H1 (cell line): ENCODE data around the gene NTN5. TPM values are rescaled to one million over a fixed set of nuclear protein-coding genes. Genes with fewer than 3 reads are reported as not detected.
A peak's percentile ranks its signal among the peaks of the same experiment; 100 is the strongest.

Experiments
- CHD1 ChIP-seq: IDR thresholded peaks from 2 replicates; pipeline ENCODE4 v1.6.1; 2012; ENCODE audit warnings: low read depth, low read length, improper control_type of control experiment
- HDAC2 ChIP-seq, 2 experiments: fragments of 300-600 bp in 1 of 2; sonication (generic) in 1 of 2; IDR thresholded peaks; 2 replicates each; pipeline ENCODE4 v1.6.1; 2011 to 2012; ENCODE audit warnings: low read depth in 2 of 2, low read length in 2 of 2, mild to moderate bottlenecking in 2 of 2, moderate library complexity in 2 of 2, borderline replicate concordance in 1 of 2, inconsistent platforms in 1 of 2
- RAD21 ChIP-seq, 2 experiments: IDR thresholded peaks in 1 of 2; conservative IDR thresholded peaks in 1 of 2; 2 replicates each; pipeline ENCODE4 v1.6.1; 2011; ENCODE audit warnings: low read depth in 2 of 2, low read length in 2 of 2, improper control_type of control experiment in 1 of 2, inconsistent platforms in 1 of 2, mild to moderate bottlenecking in 1 of 2, moderate library complexity in 1 of 2
- SAP30 ChIP-seq: fragments of 300-600 bp; sonication (generic); IDR thresholded peaks from 2 replicates; pipeline ENCODE4 v1.7.1; 2012; ENCODE audit warnings: low read length, moderate library complexity, mild to moderate bottlenecking, inconsistent platforms; ENCODE audit not compliant: insufficient read depth, insufficient replicate concordance
- polyA plus RNA-seq, 7 experiments: library from polyadenylated mRNA; depleted of rRNA in 3 of 7; stranded (reverse) in 5 of 7; unstranded in 2 of 7; fragments of >200 nt in 5 of 7; fragments of 200-250 nt in 2 of 7; gene quantifications; 1 replicate in 5 of 7; 2 replicates in 1 of 7; 4 replicates in 1 of 7; pipeline versions ENCODE4 v1.2.1 to v1.2.3, GENCODE V29; 2011 to 2013; ENCODE audit warnings: missing spikeins in 2 of 7, mixed read lengths in 2 of 7
- total RNA-seq: library from RNA; stranded (reverse); fragmentation: NEBNext Ultra II Directional; extraction: Animal tissue kit (Norgen Biotek cat#: 25700); gene quantifications from 2 replicates; pipeline ENCODE4 v1.2.1, GENCODE V29; 2021
- TF ChIP-seq, protein P1 (sequence below): fragments of 300-600 bp; sonication (generic); IDR thresholded peaks from 2 replicates; pipeline ENCODE4 v1.7.1; 2012; ENCODE audit warnings: low read length, moderate library complexity, mild to moderate bottlenecking, inconsistent platforms; ENCODE audit not compliant: insufficient replicate concordance
- TF ChIP-seq, protein P2 (sequence below): IDR thresholded peaks from 2 replicates; pipeline ENCODE4 v1.6.1; 2012; ENCODE audit warnings: low read length, inconsistent platforms

NTN5 gene
- total and polyA plus RNA-seq, 2 of the 8 experiments (the other 6 are each of a cell fraction or from before 2014, with no cell fraction given), result 0.47 to 0.85 TPM

DNA sequence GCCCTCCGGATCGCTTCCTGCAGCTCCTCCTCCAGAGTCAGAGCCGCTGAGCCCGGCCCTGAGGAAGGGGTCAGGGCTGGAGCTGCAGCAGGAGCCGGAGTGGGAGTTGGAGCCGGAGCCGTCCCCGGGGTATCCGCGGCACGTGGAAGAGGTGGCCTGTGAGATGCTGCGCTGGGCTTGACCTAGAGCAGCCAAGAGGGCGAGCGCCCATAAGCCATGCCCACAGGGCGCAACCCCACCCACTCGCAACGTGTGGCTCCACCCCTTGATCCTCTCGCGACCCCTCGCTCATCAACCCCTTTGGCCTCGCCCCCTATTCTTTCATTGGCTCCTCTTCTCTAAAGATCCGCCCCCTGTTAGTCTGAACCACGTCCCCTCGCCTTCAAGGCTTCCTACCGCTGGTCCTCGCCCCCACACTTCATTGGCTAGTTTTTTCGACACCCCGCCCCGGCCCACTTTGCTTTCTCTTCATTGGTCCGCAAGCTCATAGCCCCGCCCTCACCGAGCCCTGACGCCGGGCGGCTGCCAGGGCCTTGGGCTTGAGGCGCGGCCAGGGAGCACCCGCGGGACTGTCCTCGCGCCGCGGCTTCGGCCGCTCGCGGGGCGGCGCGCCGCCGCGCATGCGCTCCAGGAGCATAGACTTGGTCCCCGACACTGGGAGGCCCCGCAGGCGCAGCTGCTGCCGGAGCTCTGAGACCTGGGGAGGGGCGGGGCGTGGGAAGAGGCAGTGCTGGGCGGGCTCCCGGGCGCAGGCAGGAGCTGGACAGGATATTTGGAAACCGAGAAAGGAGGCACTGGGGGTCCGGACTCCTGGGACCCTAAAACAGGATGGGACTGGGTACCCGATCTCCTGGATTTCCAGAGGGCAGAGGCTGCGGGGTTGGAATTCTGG, 41.3 kb upstream of the NTN5 start (continued):
- TF ChIP-seq, protein P1, sequence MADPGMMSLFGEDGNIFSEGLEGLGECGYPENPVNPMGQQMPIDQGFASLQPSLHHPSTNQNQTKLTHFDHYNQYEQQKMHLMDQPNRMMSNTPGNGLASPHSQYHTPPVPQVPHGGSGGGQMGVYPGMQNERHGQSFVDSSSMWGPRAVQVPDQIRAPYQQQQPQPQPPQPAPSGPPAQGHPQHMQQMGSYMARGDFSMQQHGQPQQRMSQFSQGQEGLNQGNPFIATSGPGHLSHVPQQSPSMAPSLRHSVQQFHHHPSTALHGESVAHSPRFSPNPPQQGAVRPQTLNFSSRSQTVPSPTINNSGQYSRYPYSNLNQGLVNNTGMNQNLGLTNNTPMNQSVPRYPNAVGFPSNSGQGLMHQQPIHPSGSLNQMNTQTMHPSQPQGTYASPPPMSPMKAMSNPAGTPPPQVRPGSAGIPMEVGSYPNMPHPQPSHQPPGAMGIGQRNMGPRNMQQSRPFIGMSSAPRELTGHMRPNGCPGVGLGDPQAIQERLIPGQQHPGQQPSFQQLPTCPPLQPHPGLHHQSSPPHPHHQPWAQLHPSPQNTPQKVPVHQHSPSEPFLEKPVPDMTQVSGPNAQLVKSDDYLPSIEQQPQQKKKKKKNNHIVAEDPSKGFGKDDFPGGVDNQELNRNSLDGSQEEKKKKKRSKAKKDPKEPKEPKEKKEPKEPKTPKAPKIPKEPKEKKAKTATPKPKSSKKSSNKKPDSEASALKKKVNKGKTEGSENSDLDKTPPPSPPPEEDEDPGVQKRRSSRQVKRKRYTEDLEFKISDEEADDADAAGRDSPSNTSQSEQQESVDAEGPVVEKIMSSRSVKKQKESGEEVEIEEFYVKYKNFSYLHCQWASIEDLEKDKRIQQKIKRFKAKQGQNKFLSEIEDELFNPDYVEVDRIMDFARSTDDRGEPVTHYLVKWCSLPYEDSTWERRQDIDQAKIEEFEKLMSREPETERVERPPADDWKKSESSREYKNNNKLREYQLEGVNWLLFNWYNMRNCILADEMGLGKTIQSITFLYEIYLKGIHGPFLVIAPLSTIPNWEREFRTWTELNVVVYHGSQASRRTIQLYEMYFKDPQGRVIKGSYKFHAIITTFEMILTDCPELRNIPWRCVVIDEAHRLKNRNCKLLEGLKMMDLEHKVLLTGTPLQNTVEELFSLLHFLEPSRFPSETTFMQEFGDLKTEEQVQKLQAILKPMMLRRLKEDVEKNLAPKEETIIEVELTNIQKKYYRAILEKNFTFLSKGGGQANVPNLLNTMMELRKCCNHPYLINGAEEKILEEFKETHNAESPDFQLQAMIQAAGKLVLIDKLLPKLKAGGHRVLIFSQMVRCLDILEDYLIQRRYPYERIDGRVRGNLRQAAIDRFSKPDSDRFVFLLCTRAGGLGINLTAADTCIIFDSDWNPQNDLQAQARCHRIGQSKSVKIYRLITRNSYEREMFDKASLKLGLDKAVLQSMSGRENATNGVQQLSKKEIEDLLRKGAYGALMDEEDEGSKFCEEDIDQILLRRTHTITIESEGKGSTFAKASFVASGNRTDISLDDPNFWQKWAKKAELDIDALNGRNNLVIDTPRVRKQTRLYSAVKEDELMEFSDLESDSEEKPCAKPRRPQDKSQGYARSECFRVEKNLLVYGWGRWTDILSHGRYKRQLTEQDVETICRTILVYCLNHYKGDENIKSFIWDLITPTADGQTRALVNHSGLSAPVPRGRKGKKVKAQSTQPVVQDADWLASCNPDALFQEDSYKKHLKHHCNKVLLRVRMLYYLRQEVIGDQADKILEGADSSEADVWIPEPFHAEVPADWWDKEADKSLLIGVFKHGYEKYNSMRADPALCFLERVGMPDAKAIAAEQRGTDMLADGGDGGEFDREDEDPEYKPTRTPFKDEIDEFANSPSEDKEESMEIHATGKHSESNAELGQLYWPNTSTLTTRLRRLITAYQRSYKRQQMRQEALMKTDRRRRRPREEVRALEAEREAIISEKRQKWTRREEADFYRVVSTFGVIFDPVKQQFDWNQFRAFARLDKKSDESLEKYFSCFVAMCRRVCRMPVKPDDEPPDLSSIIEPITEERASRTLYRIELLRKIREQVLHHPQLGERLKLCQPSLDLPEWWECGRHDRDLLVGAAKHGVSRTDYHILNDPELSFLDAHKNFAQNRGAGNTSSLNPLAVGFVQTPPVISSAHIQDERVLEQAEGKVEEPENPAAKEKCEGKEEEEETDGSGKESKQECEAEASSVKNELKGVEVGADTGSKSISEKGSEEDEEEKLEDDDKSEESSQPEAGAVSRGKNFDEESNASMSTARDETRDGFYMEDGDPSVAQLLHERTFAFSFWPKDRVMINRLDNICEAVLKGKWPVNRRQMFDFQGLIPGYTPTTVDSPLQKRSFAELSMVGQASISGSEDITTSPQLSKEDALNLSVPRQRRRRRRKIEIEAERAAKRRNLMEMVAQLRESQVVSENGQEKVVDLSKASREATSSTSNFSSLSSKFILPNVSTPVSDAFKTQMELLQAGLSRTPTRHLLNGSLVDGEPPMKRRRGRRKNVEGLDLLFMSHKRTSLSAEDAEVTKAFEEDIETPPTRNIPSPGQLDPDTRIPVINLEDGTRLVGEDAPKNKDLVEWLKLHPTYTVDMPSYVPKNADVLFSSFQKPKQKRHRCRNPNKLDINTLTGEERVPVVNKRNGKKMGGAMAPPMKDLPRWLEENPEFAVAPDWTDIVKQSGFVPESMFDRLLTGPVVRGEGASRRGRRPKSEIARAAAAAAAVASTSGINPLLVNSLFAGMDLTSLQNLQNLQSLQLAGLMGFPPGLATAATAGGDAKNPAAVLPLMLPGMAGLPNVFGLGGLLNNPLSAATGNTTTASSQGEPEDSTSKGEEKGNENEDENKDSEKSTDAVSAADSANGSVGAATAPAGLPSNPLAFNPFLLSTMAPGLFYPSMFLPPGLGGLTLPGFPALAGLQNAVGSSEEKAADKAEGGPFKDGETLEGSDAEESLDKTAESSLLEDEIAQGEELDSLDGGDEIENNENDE, result no peak
- TF ChIP-seq SAP30 (no peak), HDAC2 (IDR thresholded peaks at IDR 0.05; ENCODE audit: borderline replicate concordance in 1 of 2, low read depth in 2 of 2, low read length in 2 of 2) (peak; percentile 61 to 64; a peak in 2 of 4 replicates), RAD21 (IDR thresholded peaks at IDR 0.05 in 1 of 2, conservative IDR thresholded peaks at IDR 0.05 in 1 of 2; ENCODE audit: low read depth in 2 of 2, low read length in 2 of 2) (no peak), CHD1 (no peak)
- TF ChIP-seq, protein P2, sequence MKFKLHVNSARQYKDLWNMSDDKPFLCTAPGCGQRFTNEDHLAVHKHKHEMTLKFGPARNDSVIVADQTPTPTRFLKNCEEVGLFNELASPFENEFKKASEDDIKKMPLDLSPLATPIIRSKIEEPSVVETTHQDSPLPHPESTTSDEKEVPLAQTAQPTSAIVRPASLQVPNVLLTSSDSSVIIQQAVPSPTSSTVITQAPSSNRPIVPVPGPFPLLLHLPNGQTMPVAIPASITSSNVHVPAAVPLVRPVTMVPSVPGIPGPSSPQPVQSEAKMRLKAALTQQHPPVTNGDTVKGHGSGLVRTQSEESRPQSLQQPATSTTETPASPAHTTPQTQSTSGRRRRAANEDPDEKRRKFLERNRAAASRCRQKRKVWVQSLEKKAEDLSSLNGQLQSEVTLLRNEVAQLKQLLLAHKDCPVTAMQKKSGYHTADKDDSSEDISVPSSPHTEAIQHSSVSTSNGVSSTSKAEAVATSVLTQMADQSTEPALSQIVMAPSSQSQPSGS, result no peak
